Measurements from ENCODE around the gene ZFX.

ZFX gene

DNA sequence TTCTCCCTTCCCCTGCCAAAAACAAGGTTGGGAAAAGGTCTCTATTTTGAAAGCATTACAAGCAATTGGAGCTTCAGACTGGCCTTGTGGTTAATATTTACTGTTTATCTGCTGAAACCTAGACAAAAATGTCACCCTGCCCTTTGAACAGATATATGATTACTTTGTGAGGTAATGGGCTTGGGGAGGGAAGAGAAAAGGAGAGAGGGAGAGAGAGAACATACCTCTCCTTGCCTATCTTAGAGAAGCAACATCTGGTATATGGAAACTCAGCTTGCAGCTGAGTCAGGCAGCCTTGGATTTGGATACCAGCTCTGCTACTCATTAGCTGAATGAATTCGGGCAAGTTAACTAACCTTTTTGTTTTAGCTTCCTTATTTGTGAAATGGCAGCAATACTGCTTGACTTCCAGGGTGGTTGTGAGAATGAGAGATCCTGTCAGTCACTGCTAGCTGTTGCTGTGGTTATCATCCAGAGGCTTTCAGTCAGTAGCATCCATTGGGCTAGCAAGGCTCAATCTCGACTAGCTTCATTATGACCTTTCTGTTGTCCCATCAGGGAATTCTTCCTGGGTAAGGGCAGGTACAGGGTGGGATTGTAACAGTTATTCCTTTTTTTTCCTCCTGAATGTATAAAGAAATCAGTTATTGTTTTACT, 41.1 kb downstream of the ZFX start:
- POLR2A ChIA-PET, result no interaction called here
- DNase-seq (ENCODE audit: extremely low spot score), result no peak
- CTCF ChIA-PET, result interaction anchor here (0.9 kb wide), 2 partner anchors 11 to 52 kb away, joined by 3 read pairs; no protein-coding TSS in a partner anchor
- TF ChIP-seq, protein P1, sequence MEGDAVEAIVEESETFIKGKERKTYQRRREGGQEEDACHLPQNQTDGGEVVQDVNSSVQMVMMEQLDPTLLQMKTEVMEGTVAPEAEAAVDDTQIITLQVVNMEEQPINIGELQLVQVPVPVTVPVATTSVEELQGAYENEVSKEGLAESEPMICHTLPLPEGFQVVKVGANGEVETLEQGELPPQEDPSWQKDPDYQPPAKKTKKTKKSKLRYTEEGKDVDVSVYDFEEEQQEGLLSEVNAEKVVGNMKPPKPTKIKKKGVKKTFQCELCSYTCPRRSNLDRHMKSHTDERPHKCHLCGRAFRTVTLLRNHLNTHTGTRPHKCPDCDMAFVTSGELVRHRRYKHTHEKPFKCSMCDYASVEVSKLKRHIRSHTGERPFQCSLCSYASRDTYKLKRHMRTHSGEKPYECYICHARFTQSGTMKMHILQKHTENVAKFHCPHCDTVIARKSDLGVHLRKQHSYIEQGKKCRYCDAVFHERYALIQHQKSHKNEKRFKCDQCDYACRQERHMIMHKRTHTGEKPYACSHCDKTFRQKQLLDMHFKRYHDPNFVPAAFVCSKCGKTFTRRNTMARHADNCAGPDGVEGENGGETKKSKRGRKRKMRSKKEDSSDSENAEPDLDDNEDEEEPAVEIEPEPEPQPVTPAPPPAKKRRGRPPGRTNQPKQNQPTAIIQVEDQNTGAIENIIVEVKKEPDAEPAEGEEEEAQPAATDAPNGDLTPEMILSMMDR (IDR thresholded peaks at IDR 0.05; ENCODE audit: control extremely low read depth, extremely low read depth, low read depth, missing control alignments), result no peak

DNA sequence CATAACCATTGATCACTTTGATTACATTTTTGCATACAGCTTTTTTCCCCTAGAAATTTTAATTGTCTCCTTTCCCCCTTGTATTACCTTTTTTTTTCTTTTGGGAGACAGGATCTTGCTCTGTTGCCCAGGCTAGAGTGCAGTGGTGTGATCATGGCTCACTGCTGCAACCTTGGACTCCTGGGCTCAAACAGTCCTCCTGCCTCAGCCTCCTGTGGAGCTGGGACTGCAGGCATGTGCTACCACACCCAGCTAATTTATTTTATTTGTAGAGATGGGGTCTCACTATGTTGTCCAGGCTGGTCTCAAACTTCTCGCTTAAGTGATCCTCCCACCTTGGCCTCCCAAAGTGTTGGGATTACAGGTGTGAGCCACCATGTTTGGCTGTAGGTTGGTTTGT, 47.0 kb downstream of the ZFX start:
- ChIA-PET POLR2A (no interaction called here), CTCF (no interaction called here)
- DNase-seq (ENCODE audit: extremely low spot score), result no peak
- TF ChIP-seq, protein P1 (IDR thresholded peaks at IDR 0.05; ENCODE audit: control extremely low read depth, extremely low read depth, low read depth, missing control alignments), result no peak

DNA sequence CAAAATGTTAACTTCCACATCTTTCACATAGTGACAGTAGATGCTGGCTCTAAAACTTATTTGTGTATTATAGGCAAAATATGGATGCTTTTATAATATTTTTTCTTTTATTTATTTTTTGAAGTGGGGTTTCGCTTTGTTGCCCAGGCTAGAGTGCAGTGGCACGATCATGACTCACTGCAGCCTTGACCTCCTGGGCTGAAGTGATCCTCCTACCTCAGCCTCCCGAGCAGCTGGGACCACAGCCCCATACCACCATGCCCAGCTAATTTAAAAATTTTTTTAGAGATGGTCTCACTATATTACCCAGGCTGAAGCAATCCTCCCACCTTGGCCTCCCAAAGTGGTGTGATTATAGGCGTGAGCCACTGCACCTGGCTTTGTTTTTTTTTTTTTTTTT, 48.6 kb downstream of the ZFX start:
- TF ChIP-seq, protein P1 (IDR thresholded peaks at IDR 0.05; ENCODE audit: control extremely low read depth, extremely low read depth, low read depth, missing control alignments), result no peak
- no peak for DNase-seq (ENCODE audit: extremely low spot score)
- ChIA-PET POLR2A (no interaction called here), CTCF (no interaction called here)

DNA sequence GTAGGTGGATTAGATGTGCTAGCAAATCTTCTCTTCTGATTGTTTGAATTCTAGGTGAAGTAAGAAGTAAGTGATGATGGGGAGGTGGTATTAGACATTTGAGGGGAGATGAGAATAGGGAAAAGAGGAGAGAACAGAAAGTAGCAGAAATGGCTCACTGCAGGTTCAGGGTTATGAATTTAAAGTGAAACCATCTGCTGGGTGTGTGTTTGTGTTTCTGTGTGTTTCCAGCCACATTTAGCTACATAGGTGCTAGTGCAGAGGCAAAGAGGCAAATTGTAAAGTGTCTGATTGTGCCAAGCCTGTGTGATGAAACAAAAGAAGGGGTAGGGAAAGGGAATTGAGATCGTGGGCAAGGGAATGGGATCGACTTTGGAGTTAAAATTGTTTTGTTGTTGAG, 50.6 kb downstream of the ZFX start:
- POLR2A ChIA-PET, result no interaction called here
- TF ChIP-seq, protein P1 (IDR thresholded peaks at IDR 0.05; ENCODE audit: control extremely low read depth, extremely low read depth, low read depth, missing control alignments), result no peak
- CTCF ChIA-PET, result interaction anchor here (1.0 kb wide), 1 partner anchor 18 kb away, joined by 3 read pairs; no protein-coding TSS in a partner anchor

DNA sequence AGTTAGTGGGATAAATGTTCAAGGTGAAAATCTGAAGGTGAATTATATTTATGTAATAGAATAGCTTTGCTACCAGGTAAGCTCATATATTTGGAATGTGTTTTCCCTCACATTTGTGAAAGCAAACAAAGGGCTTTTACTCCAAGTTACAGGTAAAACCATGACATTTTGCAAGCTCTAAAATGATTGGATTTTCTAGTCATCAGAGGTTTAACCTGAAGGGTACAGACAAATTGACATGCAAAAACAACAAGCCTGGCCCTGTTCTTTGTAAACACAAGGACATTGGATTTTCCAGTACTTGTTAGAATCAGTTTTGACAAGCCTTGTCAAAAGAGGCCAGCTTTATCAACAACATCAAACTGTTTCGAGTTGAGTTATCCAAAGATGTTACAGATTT, 51.7 kb downstream of the ZFX start:
- ChIA-PET POLR2A (no interaction called here), CTCF (interaction anchor here (0.9 to 1.1 kb wide), 4 partner anchors 8 to 67 kb away, joined by 3 read pairs; no protein-coding TSS in a partner anchor)
- TF ChIP-seq, protein P1 (IDR thresholded peaks at IDR 0.05; ENCODE audit: control extremely low read depth, extremely low read depth, low read depth, missing control alignments), result no peak
- no peak for DNase-seq (ENCODE audit: extremely low spot score)

More for the DNA sequence above, 50.6 kb downstream of the ZFX start:
- DNase-seq (ENCODE audit: extremely low spot score), result no peak

DNA sequence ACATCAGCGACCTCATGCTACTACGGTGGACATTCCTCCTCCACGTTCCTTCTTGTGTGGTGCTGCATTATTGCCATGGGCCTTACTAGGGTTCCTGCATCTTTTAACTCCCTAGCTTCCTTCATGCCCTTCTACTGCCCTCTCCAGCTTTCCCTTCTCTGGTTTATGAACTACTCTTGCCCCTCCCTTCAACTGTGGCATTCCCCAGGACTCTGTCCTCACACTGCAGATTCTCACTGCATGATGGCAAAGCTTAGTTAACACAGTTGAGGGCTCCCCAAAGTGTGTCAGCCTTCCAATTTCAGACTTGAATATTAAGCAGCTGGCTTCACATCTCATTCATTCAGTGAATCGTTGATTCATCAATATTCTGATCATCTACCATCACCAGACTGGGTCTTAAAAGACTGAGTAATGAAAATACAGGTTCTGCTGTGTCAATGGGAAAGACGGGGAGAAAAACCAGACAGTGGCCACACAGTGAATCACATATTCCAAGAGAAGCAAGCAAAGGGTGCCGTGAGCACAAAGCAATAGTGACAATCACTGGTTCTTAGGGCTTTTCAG, 53.0 kb downstream of the ZFX start:
- DNase-seq (ENCODE audit: extremely low spot score), result no peak
- POLR2A ChIA-PET, result no interaction called here
- TF ChIP-seq, protein P1 (IDR thresholded peaks at IDR 0.05; ENCODE audit: control extremely low read depth, extremely low read depth, low read depth, missing control alignments), result no peak
- CTCF ChIA-PET, result interaction anchor here (1.1 to 1.5 kb wide), 3 partner anchors 9 to 12 kb away, joined by 3 to 4 read pairs (median 3); no protein-coding TSS in a partner anchor
